Measurements from ENCODE around the gene LRRC28.

The LRRC28 gene

GRCh38 chr15:99307735-99308134, 56.5 kb downstream of the LRRC28 start:
- no peak for DNase-seq

GRCh38 chr15:99310745-99311144, 59.5 kb downstream of the LRRC28 start:
- DNase-seq: no peak

GRCh38 chr15:99312228-99312627, 60.9 kb downstream of the LRRC28 start:
- DNase-seq: no peak

GRCh38 chr15:99312794-99313193, 61.5 kb downstream of the LRRC28 start:
- DNase-seq: no peak

- DNase-seq: no peak
Measured at GRCh38 chr15:99315636-99316035, 64.4 kb downstream of the LRRC28 start.

- no peak for DNase-seq
Measured at GRCh38 chr15:99320374-99321215, 69.3 kb downstream of the LRRC28 start.

- no peak for DNase-seq
Measured at GRCh38 chr15:99321468-99321867, 70.2 kb downstream of the LRRC28 start.

GRCh38 chr15:99322643-99323405, 71.5 kb downstream of the LRRC28 start:
- DNase-seq: no peak

GRCh38 chr15:99324082-99324620, 72.9 kb downstream of the LRRC28 start:
- no peak for DNase-seq

GRCh38 chr15:99324700-99325099, 73.4 kb downstream of the LRRC28 start:
- no peak for DNase-seq

GRCh38 chr15:99326235-99326634, 75.0 kb downstream of the LRRC28 start:
- no peak for DNase-seq

- DNase-seq: no peak
Measured at GRCh38 chr15:99328106-99329072, 77.1 kb downstream of the LRRC28 start.

- DNase-seq: no peak
Measured at GRCh38 chr15:99331381-99331780, 80.1 kb downstream of the LRRC28 start.

GRCh38 chr15:99333413-99333812, 82.1 kb downstream of the LRRC28 start:
- no peak for DNase-seq

- no peak for DNase-seq
Measured at GRCh38 chr15:99333981-99334380, 82.7 kb downstream of the LRRC28 start.

- no peak for DNase-seq
Measured at GRCh38 chr15:99335508-99335907, 84.2 kb downstream of the LRRC28 start.

- DNase-seq: no peak
Measured at GRCh38 chr15:99336794-99337193, 85.5 kb downstream of the LRRC28 start.

GRCh38 chr15:99340347-99340746, 89.1 kb downstream of the LRRC28 start:
- DNase-seq: no peak

GRCh38 chr15:99341786-99342185, 90.5 kb downstream of the LRRC28 start:
- DNase-seq: no peak

GRCh38 chr15:99343208-99343607, 91.9 kb downstream of the LRRC28 start:
- DNase-seq: no peak

- peak; percentile 66 for DNase-seq
Measured at GRCh38 chr15:99343881-99344551, 92.7 kb downstream of the LRRC28 start.

- DNase-seq: no peak
Measured at GRCh38 chr15:99344639-99345038, 93.4 kb downstream of the LRRC28 start.
